NCI-H2081 (cell line): ENCODE data around the gene LRRC3B.

Experiments used
- DNase-seq, 2 experiments: peaks; one replicate each; lab custom pipeline; 2025; lab: John Stamatoyannopoulos, UW

LRRC3B gene

GRCh38 chr3:26630669-26631389 lies 8.3 kb downstream of the LRRC3B start:
- no peak for DNase-seq

GRCh38 chr3:26631390-26631738 lies 8.8 kb downstream of the LRRC3B start:
- no peak for DNase-seq

GRCh38 chr3:26634601-26635000 lies 12.0 kb downstream of the LRRC3B start:
- DNase-seq, result no peak

- DNase-seq, result no peak
These were observed 13.6 kb downstream of the LRRC3B start for GRCh38 chr3:26636096-26636727.

GRCh38 chr3:26637698-26638097 lies 15.1 kb downstream of the LRRC3B start:
- no peak for DNase-seq

GRCh38 chr3:26638113-26638512 lies 15.5 kb downstream of the LRRC3B start:
- DNase-seq, result no peak

- no peak for DNase-seq
These were observed 16.8 kb downstream of the LRRC3B start for GRCh38 chr3:26639339-26639738.

GRCh38 chr3:26647078-26647477 lies 24.5 kb downstream of the LRRC3B start:
- DNase-seq, result no peak

- no peak for DNase-seq
These were observed 25.9 kb downstream of the LRRC3B start for GRCh38 chr3:26648461-26648860.

- no peak for DNase-seq
These were observed 29.6 kb downstream of the LRRC3B start for GRCh38 chr3:26652164-26652563.

GRCh38 chr3:26653811-26654425 lies 31.3 kb downstream of the LRRC3B start:
- DNase-seq, result no peak

- no peak for DNase-seq
These were observed 32.7 kb downstream of the LRRC3B start for GRCh38 chr3:26655231-26655630.

- DNase-seq, result no peak
These were observed 34.9 kb downstream of the LRRC3B start for GRCh38 chr3:26657348-26657976.

- no peak for DNase-seq
These were observed 45.6 kb downstream of the LRRC3B start for GRCh38 chr3:26668171-26668570.

GRCh38 chr3:26668696-26669095 lies 46.1 kb downstream of the LRRC3B start:
- no peak for DNase-seq

GRCh38 chr3:26675336-26675735 lies 52.8 kb downstream of the LRRC3B start:
- DNase-seq, result no peak

GRCh38 chr3:26681632-26682031 lies 59.1 kb downstream of the LRRC3B start:
- DNase-seq, result no peak

GRCh38 chr3:26682406-26682805 lies 59.8 kb downstream of the LRRC3B start:
- peak in 1 of 2 experiments; percentile 35 for DNase-seq

- no peak for DNase-seq
These were observed 61.3 kb downstream of the LRRC3B start for GRCh38 chr3:26683902-26684301.

- no peak for DNase-seq
These were observed 64.9 kb downstream of the LRRC3B start for GRCh38 chr3:26687466-26687865.

- DNase-seq, result no peak
These were observed 77.0 kb downstream of the LRRC3B start for GRCh38 chr3:26699553-26699952.

- DNase-seq, result no peak
These were observed 80.9 kb downstream of the LRRC3B start for GRCh38 chr3:26703519-26703918.

- no peak for DNase-seq
These were observed 82.2 kb downstream of the LRRC3B start for GRCh38 chr3:26704736-26705135.
